Endothelial cell of umbilical vein (primary cell): ENCODE data around the gene PYGB. TPM values are rescaled to one million over a fixed set of nuclear protein-coding genes. Genes with fewer than 3 reads are reported as not detected.

Experiments
- BruUV-seq: library from RNA; stranded (reverse); fragments of 400-500 nt; replicated peaks from 2 replicates; lab custom pipeline; 2021; lab: Mats Ljungman, UMichigan
- CTCF ChIA-PET: fragments of 300-600, 350-600 bp; sonication (Branson Sonifier 250); formaldehyde crosslinking; loops from one replicate; lab custom pipeline; 2021; ENCODE audit warnings: antibody characterized with exemption, inconsistent platforms; lab: Charles Lee
- POLR2A ChIA-PET: fragments of 300-600, 350-600 bp; sonication (Branson Sonifier 250); formaldehyde crosslinking; loops from one replicate; lab custom pipeline; 2021; ENCODE audit warnings: antibody characterized with exemption, inconsistent platforms; lab: Charles Lee
- DNase-seq: peaks from one replicate; pipeline ENCODE4 v3.0.0-alpha.2; 2011; ENCODE audit warnings: low read depth, low spot score
- FAIRE-seq: peaks from 2 replicates; lab custom pipeline; 2011; peaks lifted over from hg19 to GRCh38; lab: Jason Lieb, UNC
- H2AFZ ChIP-seq: 2 replicates; pipeline ENCODE4 v1.6.0; 2012; ENCODE audit warnings: low read depth, low read length, control low read depth, inconsistent platforms
- H3K27ac ChIP-seq: 2 replicates; pipeline ENCODE4 v1.5.1; 2011; ENCODE audit warnings: low read depth, mild to moderate bottlenecking, control low read depth, low read length, moderate library complexity; ENCODE audit not compliant: insufficient read depth
- H3K27me3 ChIP-seq, 2 experiments: 2 replicates each; pipeline versions ENCODE4 v1.6.0 to v1.6.1; 2011; ENCODE audit warnings: low read length in 2 of 2, mixed read lengths in 1 of 2; ENCODE audit not compliant: control insufficient read depth in 2 of 2, insufficient read depth in 2 of 2
- H3K36me3 ChIP-seq, 2 experiments: 2 replicates in 1 of 2; 3 replicates in 1 of 2; pipeline ENCODE4 v1.5.1; 2011; ENCODE audit warnings: low read length in 2 of 2, mild to moderate bottlenecking in 1 of 2, moderate library complexity in 1 of 2; ENCODE audit not compliant: control insufficient read depth in 2 of 2, insufficient read depth in 2 of 2; ENCODE audit errors: extremely low read depth in 1 of 2
- H3K4me1 ChIP-seq: 3 replicates; pipeline ENCODE4 v1.5.1; 2011; ENCODE audit warnings: mild to moderate bottlenecking, low read length; ENCODE audit not compliant: control insufficient read depth, insufficient read depth; ENCODE audit errors: extremely low read depth
- H3K4me2 ChIP-seq: 2 replicates; pipeline ENCODE4 v1.6.1; 2011; ENCODE audit warnings: low read length, control low read depth, mixed read lengths; ENCODE audit not compliant: insufficient read depth
- H3K4me3 ChIP-seq, 3 experiments: fragments of 200-600 bp in 1 of 3; sonication (generic), shearing (Covaris generic) in 1 of 3; replicated peaks in 1 of 3; 2 replicates each; pipeline ENCODE4 v1.5.1; 2011 to 2016; ENCODE audit warnings: control low read depth in 3 of 3, low read length in 3 of 3, mild to moderate bottlenecking in 2 of 3, inconsistent platforms in 1 of 3, low read depth in 1 of 3, moderate library complexity in 1 of 3; ENCODE audit not compliant: insufficient read depth in 1 of 3
- H3K79me2 ChIP-seq: 2 replicates; pipeline ENCODE4 v1.6.0; 2012; ENCODE audit warnings: low read length, inconsistent platforms; ENCODE audit not compliant: control insufficient read depth, insufficient read depth
- H3K9ac ChIP-seq: replicated peaks from 2 replicates; pipeline ENCODE3; 2011; ENCODE audit warnings: low read length, control low read depth; ENCODE audit not compliant: insufficient read depth; ENCODE audit errors: extremely low read depth
- H3K9me1 ChIP-seq: replicated peaks from 3 replicates; pipeline ENCODE4 v1.6.0; 2011; ENCODE audit warnings: mild to moderate bottlenecking, low read length; ENCODE audit not compliant: control insufficient read depth, insufficient read depth; ENCODE audit errors: extremely low read depth
- H3K9me3 ChIP-seq: replicated peaks from 2 replicates; pipeline ENCODE4 v1.5.1; 2012; ENCODE audit warnings: low read length, inconsistent platforms; ENCODE audit not compliant: control insufficient read depth, insufficient read depth
- H4K20me1 ChIP-seq: replicated peaks from 2 replicates; pipeline ENCODE3; 2011; ENCODE audit warnings: mild to moderate bottlenecking, low read length; ENCODE audit not compliant: control insufficient read depth, insufficient read depth; ENCODE audit errors: extremely low read depth
- EZH2 ChIP-seq: IDR thresholded peaks from 2 replicates; pipeline ENCODE4 v1.6.1; 2012; ENCODE audit warnings: borderline replicate concordance, low read depth, mild to moderate bottlenecking, moderate library complexity, low read length, inconsistent platforms; ENCODE audit not compliant: severe bottlenecking
- FOS ChIP-seq: IDR thresholded peaks from 2 replicates; pipeline ENCODE4 v1.6.1; 2011; ENCODE audit warnings: mild to moderate bottlenecking, low read length, moderate library complexity, borderline replicate concordance; ENCODE audit not compliant: insufficient read depth
- GATA2 ChIP-seq: IDR thresholded peaks from 2 replicates; pipeline ENCODE4 v1.7.0; 2011; ENCODE audit warnings: low read depth, mild to moderate bottlenecking, moderate library complexity, mixed read lengths, low read length; ENCODE audit not compliant: insufficient read length, insufficient read depth
- JUN ChIP-seq: IDR thresholded peaks from 2 replicates; pipeline ENCODE4 v1.6.1; 2011; ENCODE audit warnings: borderline replicate concordance, low read depth; ENCODE audit not compliant: insufficient read length, insufficient read depth
- MYC ChIP-seq: IDR thresholded peaks from one replicate; pipeline ENCODE4 v1.6.1; 2011; ENCODE audit warnings: mild to moderate bottlenecking, low read depth, low read length
- POLR2A ChIP-seq: IDR thresholded peaks from 2 replicates; pipeline ENCODE4 v1.6.1; 2012; ENCODE audit warnings: low read depth, mild to moderate bottlenecking, control low read depth, low read length
- POLR2AphosphoS5 ChIP-seq: IDR thresholded peaks from 2 replicates; pipeline ENCODE4 v1.6.1; 2012; ENCODE audit warnings: low read depth, mild to moderate bottlenecking, control low read depth, low read length, moderate library complexity; ENCODE audit not compliant: insufficient read depth
- dilution Hi-C: fragments of 300-500 bp; cut with MboI; formaldehyde crosslinking; loops from one replicate; pipeline ENCODE4 v1.15.0; 2019; ENCODE audit warnings: low sequenced_read_pairs; ENCODE audit not compliant: extremely low pct_ligation_motif_present
- intact Hi-C: fragments of 100-400 bp; cut with micrococcal nuclease; formaldehyde crosslinking; loops from one replicate; pipeline ENCODE4 v1.10.0; 2022
- polyA plus RNA-seq, 4 experiments: library from polyadenylated mRNA; depleted of rRNA in 3 of 4; stranded (reverse) in 3 of 4; unstranded in 1 of 4; fragments of >200 nt; gene quantifications; 2 replicates each; pipeline versions ENCODE4 v1.2.1 to v1.2.3, GENCODE V29; 2011 to 2012; ENCODE audit warnings: missing spikeins in 1 of 4
- total RNA-seq: library from RNA; stranded (reverse); gene quantifications from 2 replicates; pipeline ENCODE4 v1.2.3, GENCODE V29; 2021
- TF ChIP-seq, protein P1 (sequence below): IDR thresholded peaks from 2 replicates; pipeline ENCODE4 v1.6.1; 2011; ENCODE audit not compliant: insufficient read depth, insufficient read length
- TF ChIP-seq, protein P2 (sequence below), 2 donors: IDR thresholded peaks; 1 replicate in 1 of 2; 2 replicates in 1 of 2; pipeline ENCODE4 v1.5.1; 2011; ENCODE audit warnings: low read length in 2 of 2, mild to moderate bottlenecking in 2 of 2, moderate library complexity in 2 of 2, control low read depth in 1 of 2, inconsistent platforms in 1 of 2, low read depth in 1 of 2; ENCODE audit not compliant: insufficient read depth in 1 of 2; ENCODE audit errors: extremely low read depth in 1 of 2

PYGB gene
- total and polyA plus RNA-seq, 2 donors (not counting 3 experiments of a cell fraction or from before 2014, with no cell fraction given) = 36.1 to 60.2 TPM

DNA sequence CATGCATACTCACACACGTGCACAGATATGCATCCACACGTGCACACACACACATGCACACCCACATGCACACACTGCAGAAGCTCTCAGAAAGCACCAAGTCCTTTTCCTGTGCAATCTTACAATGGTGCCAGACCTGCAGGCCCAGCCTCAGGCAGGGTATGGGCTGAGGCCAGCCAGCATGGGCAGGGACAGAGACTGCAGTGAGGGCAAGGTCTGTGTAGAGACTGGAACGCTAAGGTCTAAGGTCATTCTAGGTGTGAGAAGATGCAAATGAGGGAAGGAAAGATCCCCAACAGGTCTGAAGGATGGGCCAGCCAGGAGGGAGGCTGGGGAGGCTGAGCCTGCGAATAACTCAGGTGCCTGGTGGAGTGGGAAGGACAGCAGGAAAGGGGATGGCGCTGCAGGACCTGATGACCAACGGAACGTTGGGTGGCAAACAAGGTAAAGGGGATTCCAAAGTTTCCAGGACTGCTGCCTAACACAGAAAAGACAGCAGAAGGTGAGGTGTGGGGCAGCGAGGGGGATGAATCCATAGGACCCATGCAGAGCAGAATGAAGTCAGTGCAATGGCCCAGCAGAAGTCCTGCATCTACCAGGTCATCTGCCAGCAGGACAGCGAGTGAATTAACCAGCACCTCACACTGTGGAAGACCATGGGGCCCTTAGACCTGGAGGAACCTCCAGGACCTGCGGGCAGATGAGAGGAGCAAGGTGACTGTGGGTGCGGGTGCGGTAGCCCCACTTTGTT lies 75.8 kb downstream of the PYGB start:
- intact Hi-C loops (loop anchor here (2.0 kb wide), 1 partner anchor 23 kb away; no protein-coding TSS in a partner anchor), dilution Hi-C loops (no loop called here)
- no peak for DNase-seq
- peaks cover 0 to 1% of the 10 kb centered on the region in 2 experiments for H3K36me3 ChIP-seq
- H3K79me2 ChIP-seq = no peaks in the 10 kb centered on the region
- ChIA-PET CTCF (interaction anchor here (0.5 kb wide), 1 partner anchor 67 kb away, joined by 4 read pairs; no protein-coding TSS in a partner anchor), POLR2A (no interaction called here)
- FAIRE-seq = no peak
- TF ChIP-seq, protein P1, sequence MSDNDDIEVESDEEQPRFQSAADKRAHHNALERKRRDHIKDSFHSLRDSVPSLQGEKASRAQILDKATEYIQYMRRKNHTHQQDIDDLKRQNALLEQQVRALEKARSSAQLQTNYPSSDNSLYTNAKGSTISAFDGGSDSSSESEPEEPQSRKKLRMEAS = no peak
- TF ChIP-seq EZH2 = no peak
- no TSS peak for BruUV-seq
- H3K9me1 ChIP-seq = no peaks in the 10 kb centered on the region
- no peak overlapping the region for H2AFZ ChIP-seq
- no peaks in the 10 kb centered on the region for H4K20me1 ChIP-seq
- no peak overlapping the region for H3K9ac ChIP-seq
- H3K4me3 ChIP-seq = no peak overlapping the region
- H3K27ac ChIP-seq = no peak overlapping the region
- no peaks in the 10 kb centered on the region for H3K4me1 ChIP-seq
- no peaks in the 10 kb centered on the region for H3K9me3 ChIP-seq
- no peak overlapping the region for H3K4me2 ChIP-seq
- H3K27me3 ChIP-seq = no peaks in the 10 kb centered on the region

GRCh38 chr20:25324412-25324811 lies 76.5 kb downstream of the PYGB start:
- CTCF ChIA-PET = no interaction called here
- DNase-seq (no peak), FAIRE-seq (no peak)
- H2AFZ ChIP-seq = no peak overlapping the region
- BruUV-seq = no TSS peak
- H3K4me2 ChIP-seq = no peak overlapping the region
- H3K79me2 ChIP-seq = no peaks in the 10 kb centered on the region
- H3K9me1 ChIP-seq = no peaks in the 10 kb centered on the region
- H3K9me3 ChIP-seq = no peaks in the 10 kb centered on the region
- no peaks in the 10 kb centered on the region for H3K4me1 ChIP-seq
- H3K9ac ChIP-seq = no peak overlapping the region
- H3K4me3 ChIP-seq = no peak overlapping the region
- H3K27ac ChIP-seq = no peak overlapping the region
- TF ChIP-seq GATA2 (no peak), FOS (no peak), MYC (no peak), EZH2 (no peak), POLR2AphosphoS5 (no peak), JUN (no peak), POLR2A (no peak)
- TF ChIP-seq, protein P1 = no peak
- TF ChIP-seq, protein P2, sequence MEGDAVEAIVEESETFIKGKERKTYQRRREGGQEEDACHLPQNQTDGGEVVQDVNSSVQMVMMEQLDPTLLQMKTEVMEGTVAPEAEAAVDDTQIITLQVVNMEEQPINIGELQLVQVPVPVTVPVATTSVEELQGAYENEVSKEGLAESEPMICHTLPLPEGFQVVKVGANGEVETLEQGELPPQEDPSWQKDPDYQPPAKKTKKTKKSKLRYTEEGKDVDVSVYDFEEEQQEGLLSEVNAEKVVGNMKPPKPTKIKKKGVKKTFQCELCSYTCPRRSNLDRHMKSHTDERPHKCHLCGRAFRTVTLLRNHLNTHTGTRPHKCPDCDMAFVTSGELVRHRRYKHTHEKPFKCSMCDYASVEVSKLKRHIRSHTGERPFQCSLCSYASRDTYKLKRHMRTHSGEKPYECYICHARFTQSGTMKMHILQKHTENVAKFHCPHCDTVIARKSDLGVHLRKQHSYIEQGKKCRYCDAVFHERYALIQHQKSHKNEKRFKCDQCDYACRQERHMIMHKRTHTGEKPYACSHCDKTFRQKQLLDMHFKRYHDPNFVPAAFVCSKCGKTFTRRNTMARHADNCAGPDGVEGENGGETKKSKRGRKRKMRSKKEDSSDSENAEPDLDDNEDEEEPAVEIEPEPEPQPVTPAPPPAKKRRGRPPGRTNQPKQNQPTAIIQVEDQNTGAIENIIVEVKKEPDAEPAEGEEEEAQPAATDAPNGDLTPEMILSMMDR (IDR thresholded peaks at IDR 0.05; ENCODE audit: extremely low read depth in 1 of 2, insufficient read depth in 1 of 2, low read depth in 1 of 2, low read length in 2 of 2) = no peak
- H4K20me1 ChIP-seq = no peaks in the 10 kb centered on the region
- intact Hi-C loops = loop anchor here (2.0 kb wide), 1 partner anchor 22 kb away; no protein-coding TSS in a partner anchor
- H3K27me3 ChIP-seq = no peaks in the 10 kb centered on the region
- H3K36me3 ChIP-seq = peaks cover 0 to 1% of the 10 kb centered on the region in 2 experiments
- dilution Hi-C loops = no loop called here
- POLR2A ChIA-PET = no interaction called here
